Neuronal stem cell (in vitro differentiated cells): Measurements from ENCODE around the gene VRK3.
A peak's percentile ranks its signal among the peaks of the same experiment; 100 is the strongest.

Experiments used
- DNase-seq: peaks from one replicate; pipeline ENCODE4 v3.0.0-alpha.2; 2013; ENCODE audit warnings: low spot score
- H2AFZ ChIP-seq: one replicate; pipeline ENCODE4 v1.6.1; 2013; ENCODE audit warnings: mild to moderate bottlenecking, low read length, inconsistent platforms
- H2AK5ac ChIP-seq: 2 replicates; pipeline ENCODE4 v1.6.1; 2013; ENCODE audit warnings: low read depth, mild to moderate bottlenecking, inconsistent platforms, low read length, moderate library complexity, mixed read lengths
- H2BK120ac ChIP-seq: 2 replicates; pipeline ENCODE4 v1.6.1; 2013; ENCODE audit warnings: low read depth, mild to moderate bottlenecking, inconsistent platforms, low read length, moderate library complexity, mixed read lengths
- H2BK12ac ChIP-seq: one replicate; pipeline ENCODE4 v1.6.1; 2013; ENCODE audit warnings: low read length, inconsistent platforms
- H2BK15ac ChIP-seq: 2 replicates; pipeline ENCODE4 v1.6.1; 2013; ENCODE audit warnings: mild to moderate bottlenecking, low read length, inconsistent platforms, mixed read lengths
- H2BK5ac ChIP-seq: one replicate; pipeline ENCODE4 v1.6.1; 2013; ENCODE audit warnings: inconsistent platforms, mild to moderate bottlenecking, low read length, moderate library complexity
- H3K14ac ChIP-seq: one replicate; pipeline ENCODE4 v1.6.1; 2013; ENCODE audit warnings: low read length, inconsistent platforms
- H3K18ac ChIP-seq: 2 replicates; pipeline ENCODE4 v1.6.1; 2013; ENCODE audit warnings: low read length, inconsistent platforms
- H3K23ac ChIP-seq: 2 replicates; pipeline ENCODE4 v1.6.1; 2013; ENCODE audit warnings: low read depth, mild to moderate bottlenecking, mixed read lengths, low read length, inconsistent platforms; ENCODE audit not compliant: poor library complexity
- H3K27ac ChIP-seq: replicated peaks from 3 replicates; pipeline ENCODE4 v1.5.1; 2013; ENCODE audit warnings: low read length, inconsistent platforms
- H3K27me3 ChIP-seq, 3 experiments: 2 replicates each; pipeline ENCODE4 v1.6.1; 2013; ENCODE audit warnings: low read length in 3 of 3, mild to moderate bottlenecking in 2 of 3, inconsistent platforms in 1 of 3, low read depth in 1 of 3, mixed read lengths in 1 of 3, moderate library complexity in 1 of 3; ENCODE audit not compliant: control insufficient read depth in 3 of 3, insufficient read depth in 3 of 3
- H3K36me3 ChIP-seq, 2 donors: replicated peaks in 1 of 2; 2 replicates each; pipeline ENCODE4 v1.6.1; 2013; ENCODE audit warnings: low read length in 2 of 2; ENCODE audit not compliant: control insufficient read depth in 2 of 2, insufficient read depth in 2 of 2
- H3K4ac ChIP-seq: 2 replicates; pipeline ENCODE4 v1.6.1; 2013; ENCODE audit warnings: inconsistent platforms, mild to moderate bottlenecking, low read length, moderate library complexity
- H3K4me1 ChIP-seq, 2 donors: 1 replicate in 1 of 2; 2 replicates in 1 of 2; pipeline ENCODE4 v1.6.1; 2013; ENCODE audit warnings: low read length in 2 of 2, low read depth in 1 of 2; ENCODE audit not compliant: control insufficient read depth in 2 of 2, insufficient read depth in 1 of 2
- H3K4me2 ChIP-seq: one replicate; pipeline ENCODE4 v1.6.1; 2013; ENCODE audit warnings: mild to moderate bottlenecking, low read length, inconsistent platforms; ENCODE audit not compliant: insufficient read depth, poor library complexity, severe bottlenecking
- H3K4me3 ChIP-seq, 2 donors: 2 replicates each; pipeline ENCODE4 v1.5.1; 2013; ENCODE audit warnings: low read length in 2 of 2, mild to moderate bottlenecking in 2 of 2, inconsistent platforms in 1 of 2, moderate library complexity in 1 of 2
- H3K79me1 ChIP-seq: one replicate; pipeline ENCODE4 v1.6.1; 2013; ENCODE audit warnings: low read depth, mild to moderate bottlenecking, inconsistent platforms, low read length, moderate library complexity
- H3K9ac ChIP-seq: one replicate; pipeline ENCODE4 v1.6.1; 2013; ENCODE audit warnings: mild to moderate bottlenecking, low read depth, low read length, inconsistent platforms; ENCODE audit not compliant: poor library complexity
- H3K9me3 ChIP-seq, 2 donors: replicated peaks in 1 of 2; 2 replicates each; pipeline versions ENCODE3 to v1.6.1; 2013; ENCODE audit warnings: low read length in 2 of 2, mild to moderate bottlenecking in 2 of 2, inconsistent platforms in 1 of 2, low read depth in 1 of 2, mixed read lengths in 1 of 2, moderate library complexity in 1 of 2; ENCODE audit not compliant: control insufficient read depth in 2 of 2, insufficient read depth in 1 of 2
- H4K8ac ChIP-seq: one replicate; pipeline ENCODE4 v1.6.1; 2013; ENCODE audit warnings: low read depth, mild to moderate bottlenecking, inconsistent platforms, low read length, moderate library complexity
- H4K91ac ChIP-seq: one replicate; pipeline ENCODE4 v1.6.1; 2013; ENCODE audit warnings: low read length, low read depth, mild to moderate bottlenecking, inconsistent platforms; ENCODE audit not compliant: poor library complexity
- WGBS, 2 donors: extraction: QIAGEN DNeasy Blood & Tissue Kit; methylation state at CpG; one replicate each; pipeline ENCODE4 v1.1.7; 2013; ENCODE audit warnings: missing lambda C conversion rate in 2 of 2, mixed read lengths in 1 of 2; ENCODE audit not compliant: insufficient read length in 2 of 2, insufficient replicate concordance in 1 of 2; ENCODE audit errors: extremely low coverage in 2 of 2; 5-methylcytosine and 5-hydroxymethylcytosine counted together

VRK3 gene

DNA sequence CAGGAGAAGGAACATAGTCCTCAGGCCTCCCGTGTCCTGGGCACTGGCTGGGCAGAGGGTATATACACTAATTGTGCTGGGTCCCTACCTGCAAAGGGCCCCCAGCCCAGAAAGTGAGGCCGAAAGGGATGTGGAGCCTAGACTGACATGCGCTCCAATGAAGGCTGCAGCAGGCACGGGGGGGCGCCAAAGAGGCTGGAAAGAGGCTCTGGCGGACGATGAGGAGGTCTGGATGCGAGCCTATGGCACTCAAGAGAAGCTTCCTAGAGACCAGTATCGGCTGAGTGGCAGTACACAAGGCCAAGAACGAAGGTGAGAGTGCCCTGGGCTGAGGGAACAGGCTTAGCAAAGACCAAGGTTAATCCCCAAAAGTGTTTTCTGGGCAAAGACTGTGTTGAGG, 16.6 kb downstream of the VRK3 start:
- H3K4ac ChIP-seq, result no peak overlapping the region
- no peak overlapping the region for H3K4me3 ChIP-seq
- no peak overlapping the region for H2BK15ac ChIP-seq
- H2BK12ac ChIP-seq, result no peak overlapping the region
- H3K36me3 ChIP-seq, result peaks cover 21 to 67% of the 10 kb centered on the region in 2 donors
- H3K4me1 ChIP-seq, result no peaks in the 10 kb centered on the region
- H2AFZ ChIP-seq, result no peak overlapping the region
- H2AK5ac ChIP-seq, result no peak overlapping the region
- H3K23ac ChIP-seq, result no peak overlapping the region
- H3K18ac ChIP-seq, result no peak overlapping the region
- H3K27ac ChIP-seq, result no peak overlapping the region
- H2BK120ac ChIP-seq, result no peak overlapping the region
- no peak overlapping the region for H3K14ac ChIP-seq
- no peak for DNase-seq
- no peaks in the 10 kb centered on the region for H3K9me3 ChIP-seq
- no peaks in the 10 kb centered on the region for H3K27me3 ChIP-seq
- peaks cover 2% of the 10 kb centered on the region for H3K79me1 ChIP-seq
- no peak overlapping the region for H3K4me2 ChIP-seq
- WGBS, 2 donors, result no CpG with 5 or more reads among the region's 10 CpGs
- H4K91ac ChIP-seq, result peak overlapping the region; percentile 14
- H4K8ac ChIP-seq, result no peak overlapping the region
- no peak overlapping the region for H3K9ac ChIP-seq
- no peak overlapping the region for H2BK5ac ChIP-seq

DNA sequence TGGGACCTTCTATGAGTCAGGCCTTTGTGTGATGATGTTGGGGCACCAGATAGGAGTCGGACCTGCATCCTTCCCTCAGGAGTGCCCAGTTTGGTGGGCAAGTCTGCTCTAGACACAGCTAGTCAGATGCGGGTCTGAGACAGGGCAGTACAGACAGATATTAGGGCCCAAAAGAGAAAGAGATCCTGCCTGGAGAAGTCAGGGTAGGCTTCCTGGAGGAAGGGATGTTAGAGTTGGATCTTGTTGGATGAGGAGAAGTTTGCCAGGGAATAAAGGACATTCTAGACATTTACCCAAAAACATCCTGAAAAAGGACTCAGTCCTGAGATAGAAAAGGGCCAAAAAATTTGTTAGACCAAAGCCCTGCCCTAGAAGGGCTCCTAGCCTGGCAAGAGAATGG, 17.2 kb downstream of the VRK3 start:
- no peak overlapping the region for H2BK5ac ChIP-seq
- H3K27ac ChIP-seq, result no peak overlapping the region
- no peak overlapping the region for H2AK5ac ChIP-seq
- no peak overlapping the region for H2BK120ac ChIP-seq
- H3K18ac ChIP-seq, result no peak overlapping the region
- no CpG with 5 or more reads among the region's 2 CpGs for WGBS, 2 donors
- no peak overlapping the region for H3K14ac ChIP-seq
- H3K9me3 ChIP-seq, result no peaks in the 10 kb centered on the region
- peaks cover 3% of the 10 kb centered on the region for H3K79me1 ChIP-seq
- H3K4ac ChIP-seq, result no peak overlapping the region
- DNase-seq, result no peak
- no peak overlapping the region for H4K91ac ChIP-seq
- H3K4me1 ChIP-seq, result no peaks in the 10 kb centered on the region
- no peak overlapping the region for H4K8ac ChIP-seq
- peaks cover 25 to 67% of the 10 kb centered on the region in 2 donors for H3K36me3 ChIP-seq
- H3K4me3 ChIP-seq, result no peak overlapping the region
- no peaks in the 10 kb centered on the region for H3K27me3 ChIP-seq
- H2BK15ac ChIP-seq, result no peak overlapping the region
- no peak overlapping the region for H3K23ac ChIP-seq
- no peak overlapping the region for H2AFZ ChIP-seq
- H3K4me2 ChIP-seq, result no peak overlapping the region
- no peak overlapping the region for H2BK12ac ChIP-seq
- H3K9ac ChIP-seq, result no peak overlapping the region

DNA sequence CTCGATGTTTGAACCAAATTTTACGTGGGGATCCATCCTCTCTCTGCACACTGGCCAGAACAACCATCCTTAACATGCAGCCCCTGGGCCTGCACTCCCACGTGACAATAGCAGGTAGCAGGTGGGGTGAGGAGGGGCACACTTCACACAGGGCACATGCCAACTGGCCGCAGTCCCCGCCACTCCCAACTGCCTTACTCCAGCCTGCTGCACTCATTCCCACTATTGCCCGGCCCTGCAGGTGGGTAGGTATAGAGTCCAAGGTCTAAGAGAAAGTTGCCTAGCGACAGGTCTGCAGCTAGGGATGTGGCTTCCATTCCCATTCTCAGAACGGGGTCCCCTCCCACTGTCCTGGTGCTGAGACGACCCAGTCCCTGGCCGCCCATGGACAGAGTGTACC, 18.0 kb downstream of the VRK3 start:
- H3K79me1 ChIP-seq, result peaks cover 4% of the 10 kb centered on the region
- H3K27ac ChIP-seq, result no peak overlapping the region
- no peak overlapping the region for H3K14ac ChIP-seq
- H3K27me3 ChIP-seq, result no peaks in the 10 kb centered on the region
- H3K9me3 ChIP-seq, result peaks cover 0 to 1% of the 10 kb centered on the region in 2 donors
- no CpG with 5 or more reads among the region's 10 CpGs for WGBS, 2 donors
- peaks cover 28 to 69% of the 10 kb centered on the region in 2 donors for H3K36me3 ChIP-seq
- H2BK5ac ChIP-seq, result no peak overlapping the region
- no peak overlapping the region for H3K23ac ChIP-seq
- no peak overlapping the region for H3K4me3 ChIP-seq
- H4K91ac ChIP-seq, result no peak overlapping the region
- no peak overlapping the region for H3K9ac ChIP-seq
- H3K4ac ChIP-seq, result no peak overlapping the region
- H3K4me2 ChIP-seq, result no peak overlapping the region
- no peak for DNase-seq
- no peak overlapping the region for H3K18ac ChIP-seq
- no peak overlapping the region for H4K8ac ChIP-seq
- no peak overlapping the region for H2BK120ac ChIP-seq
- H2BK15ac ChIP-seq, result no peak overlapping the region
- no peak overlapping the region for H2AK5ac ChIP-seq
- no peak overlapping the region for H2BK12ac ChIP-seq
- H2AFZ ChIP-seq, result no peak overlapping the region
- no peaks in the 10 kb centered on the region for H3K4me1 ChIP-seq

DNA sequence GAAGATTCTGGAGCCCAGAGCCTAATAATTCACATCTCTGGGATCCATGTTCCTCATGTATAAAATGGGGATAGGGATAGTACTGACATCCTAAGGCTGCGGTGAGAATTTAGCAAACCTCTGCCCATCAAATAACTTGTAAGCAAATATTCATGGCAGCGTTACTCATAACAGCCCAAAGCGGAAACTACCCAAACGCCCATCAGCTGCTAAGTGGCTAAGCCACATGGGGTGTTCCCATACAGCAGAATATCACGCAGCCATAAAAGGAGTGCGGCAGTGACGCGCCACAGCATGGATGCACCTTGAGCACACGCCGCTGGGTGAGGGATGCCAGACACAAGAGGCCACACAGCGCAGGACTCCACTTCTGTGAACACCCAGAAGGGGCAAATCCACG, 19.7 kb downstream of the VRK3 start:
- WGBS, 2 donors, result no CpG with 5 or more reads among the region's 12 CpGs
- Histone ChIP-seq H3K4me1 (no peaks in the 10 kb centered on the region), H3K79me1 (peaks cover 4% of the 10 kb centered on the region), H3K27me3 (no peaks in the 10 kb centered on the region), H4K91ac (no peak overlapping the region), H2BK5ac (no peak overlapping the region), H3K9me3 (peaks cover 0 to 1% of the 10 kb centered on the region in 2 donors), H3K4me3 (no peak overlapping the region), H2AK5ac (no peak overlapping the region), H2BK15ac (no peak overlapping the region), H3K9ac (no peak overlapping the region), H3K4ac (no peak overlapping the region), H3K14ac (no peak overlapping the region), H2AFZ (no peak overlapping the region), H3K4me2 (no peak overlapping the region), H4K8ac (no peak overlapping the region), H3K27ac (no peak overlapping the region), H2BK12ac (no peak overlapping the region), H3K36me3 (peaks cover 36 to 82% of the 10 kb centered on the region in 2 donors), H2BK120ac (no peak overlapping the region), H3K18ac (no peak overlapping the region), H3K23ac (no peak overlapping the region)
- DNase-seq, result no peak
